ENCODE data around the gene HTT.

The HTT gene

DNA sequence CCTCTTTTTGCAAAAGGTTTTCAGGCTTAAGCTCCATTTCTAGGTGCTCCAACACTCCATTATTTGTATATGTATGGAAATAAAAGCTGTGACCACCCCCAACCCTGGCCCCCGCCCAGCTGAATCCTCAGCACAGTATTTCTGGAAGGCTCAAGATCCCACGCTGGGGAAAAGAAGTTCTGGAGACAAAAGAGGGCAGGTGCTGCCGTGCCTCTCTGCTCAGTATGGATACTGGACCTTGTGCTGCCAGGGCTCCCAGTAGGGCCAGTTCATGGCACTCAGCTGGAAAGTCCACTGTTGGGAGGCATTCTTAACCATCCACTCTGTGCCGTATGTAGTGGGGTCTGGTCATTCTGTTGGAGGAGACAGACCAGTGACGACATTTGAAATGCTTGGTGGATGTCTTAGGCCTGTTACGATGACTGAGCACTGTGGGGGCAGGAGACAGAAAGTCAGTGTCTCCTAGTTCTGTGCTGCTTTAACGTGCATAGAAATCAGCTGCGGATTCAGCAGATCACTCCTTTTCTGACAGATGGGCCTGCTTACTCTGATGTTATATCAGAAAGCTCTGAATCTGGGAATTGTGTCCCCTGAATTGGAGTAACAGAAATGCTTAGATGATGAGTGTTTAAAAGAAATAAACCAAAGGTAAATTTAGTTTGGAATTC is 126.1 kb downstream of the HTT start:
- no peak for DNase-seq (ENCODE audit: low read depth, low spot score)
- no peaks in the 10 kb centered on the region for H3K9me3 ChIP-seq (ENCODE audit: control insufficient read depth, insufficient read depth, low read length)
- H3K27ac ChIP-seq (ENCODE audit: low read length), result no peak overlapping the region
- H3K36me3 ChIP-seq (ENCODE audit: control insufficient read depth, insufficient read depth, low read length), result peaks cover 3% of the 10 kb centered on the region; the same call in 1 of the 2 replicates
- H3K4me3 ChIP-seq (ENCODE audit: low read length), result no peak overlapping the region
- H3K27me3 ChIP-seq (ENCODE audit: control insufficient read depth, insufficient read depth, low read length), result no peaks in the 10 kb centered on the region
- no peaks in the 10 kb centered on the region for H3K4me1 ChIP-seq (ENCODE audit: control insufficient read depth, insufficient read depth, low read length)
- WGBS (ENCODE audit: insufficient coverage, insufficient read length), result no CpG with 5 or more reads among the region's 8 CpGs

DNA sequence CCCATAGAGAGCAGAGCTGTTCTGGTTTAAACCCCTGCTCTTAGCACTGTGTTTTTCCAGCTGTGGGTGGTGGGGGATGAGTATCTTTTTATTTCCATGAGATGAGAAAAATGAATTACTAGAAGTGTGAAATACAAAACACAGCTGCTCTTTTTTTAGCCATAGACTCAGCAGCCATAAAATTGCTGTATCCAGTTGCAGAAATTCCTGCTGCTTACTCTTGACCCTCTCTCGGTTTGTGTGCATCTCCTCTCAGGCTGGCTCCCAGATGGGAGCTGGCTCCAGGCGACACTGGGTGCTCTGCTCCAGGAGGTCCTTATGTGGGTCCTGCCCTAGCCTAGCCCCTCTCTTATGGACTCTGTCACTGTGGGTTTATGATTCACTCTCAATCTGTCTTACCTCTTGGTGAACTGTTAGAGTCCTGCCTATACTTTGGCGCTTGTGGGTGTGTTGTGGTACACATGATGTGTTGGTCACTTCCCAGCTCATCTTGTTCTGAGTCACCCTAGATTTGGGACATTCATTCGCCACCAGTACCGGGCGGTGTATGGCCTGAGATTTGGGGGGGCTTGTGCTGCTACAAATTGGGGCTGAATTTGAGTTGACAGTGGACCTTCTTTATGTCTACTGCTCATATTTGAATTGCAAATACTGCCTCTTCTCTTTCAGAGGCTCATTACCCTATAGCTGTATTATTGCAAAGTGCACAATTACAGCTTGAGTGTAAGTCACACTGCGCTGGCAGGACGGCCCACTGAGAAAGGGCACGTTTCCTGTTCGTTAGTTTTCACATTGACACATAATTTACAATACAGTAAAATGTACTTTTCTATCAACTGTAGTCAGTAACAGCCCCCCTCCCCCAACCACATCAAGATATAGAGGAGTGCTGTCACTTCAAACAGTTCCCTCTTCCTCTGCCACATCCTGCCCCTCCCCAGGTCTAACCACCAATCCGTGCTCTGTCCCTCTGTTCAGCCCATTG is 127.5 kb downstream of the HTT start:
- Histone ChIP-seq H3K36me3 (ENCODE audit: control insufficient read depth, insufficient read depth, low read length) (peaks cover 8% of the 10 kb centered on the region), H3K4me3 (ENCODE audit: low read length) (no peak overlapping the region), H3K4me1 (ENCODE audit: control insufficient read depth, insufficient read depth, low read length) (no peaks in the 10 kb centered on the region), H3K9me3 (ENCODE audit: control insufficient read depth, insufficient read depth, low read length) (no peaks in the 10 kb centered on the region), H3K27ac (ENCODE audit: low read length) (no peak overlapping the region), H3K27me3 (ENCODE audit: control insufficient read depth, insufficient read depth, low read length) (no peaks in the 10 kb centered on the region)
- no peak for DNase-seq (ENCODE audit: low read depth, low spot score)
- WGBS (ENCODE audit: insufficient coverage, insufficient read length), result no CpG with 5 or more reads among the region's 11 CpGs

DNA sequence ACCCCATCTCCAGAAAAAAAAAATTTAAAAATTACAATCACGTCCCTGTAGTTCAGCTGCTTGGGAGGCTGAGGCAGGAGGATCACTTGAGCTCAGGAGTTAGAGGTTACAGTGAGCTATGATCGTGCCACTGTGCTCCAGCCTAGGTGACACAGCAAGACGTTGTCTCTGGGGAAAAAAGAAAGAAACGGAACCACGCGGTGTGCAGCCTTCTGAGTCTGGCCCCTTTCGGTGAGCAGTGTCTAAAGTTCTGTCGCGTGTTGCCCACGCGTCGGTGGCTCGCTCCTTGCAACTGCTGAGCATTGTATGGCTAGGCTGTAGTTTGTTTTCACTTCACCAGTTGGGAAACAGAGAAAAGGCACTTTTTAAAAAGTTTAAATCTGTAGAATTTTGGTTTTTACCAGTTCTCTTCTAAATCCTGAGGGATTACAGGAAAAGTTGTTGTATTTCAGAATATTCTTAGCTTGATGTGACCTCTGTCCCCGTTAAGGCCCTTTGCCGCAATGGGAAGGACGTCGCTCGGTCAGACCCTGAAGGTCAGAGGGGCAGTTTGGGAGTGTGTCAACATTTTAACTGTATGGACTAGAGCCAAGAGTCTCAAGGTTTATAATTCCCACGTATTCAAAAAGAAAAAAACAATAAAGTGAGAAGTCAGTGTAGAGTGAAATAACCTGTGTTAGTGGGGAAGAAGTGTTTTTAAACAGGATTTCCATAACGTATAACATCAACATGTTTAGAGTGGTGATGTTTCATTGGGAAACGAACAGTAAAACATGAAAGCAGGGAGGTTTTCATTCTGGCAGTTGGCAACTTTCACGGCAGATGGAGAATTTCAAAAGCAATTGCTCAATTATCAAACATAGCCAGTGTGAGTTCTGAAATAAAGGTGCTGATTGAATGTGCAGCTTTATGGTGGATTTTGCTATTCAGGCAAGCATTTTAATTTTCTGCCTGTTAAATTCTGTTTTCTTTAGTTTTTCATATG is 128.6 kb downstream of the HTT start:
- H3K27me3 ChIP-seq (ENCODE audit: control insufficient read depth, insufficient read depth, low read length), result no peaks in the 10 kb centered on the region
- H3K36me3 ChIP-seq (ENCODE audit: control insufficient read depth, insufficient read depth, low read length), result peaks cover 8% of the 10 kb centered on the region
- no peaks in the 10 kb centered on the region for H3K9me3 ChIP-seq (ENCODE audit: control insufficient read depth, insufficient read depth, low read length)
- WGBS (ENCODE audit: insufficient coverage, insufficient read length), result 100% methylated on average over 1 of the region's 22 CpGs
- no peak overlapping the region for H3K27ac ChIP-seq (ENCODE audit: low read length)
- no peak overlapping the region for H3K4me3 ChIP-seq (ENCODE audit: low read length)
- no peaks in the 10 kb centered on the region for H3K4me1 ChIP-seq (ENCODE audit: control insufficient read depth, insufficient read depth, low read length)
- DNase-seq (ENCODE audit: low read depth, low spot score), result no peak

DNA sequence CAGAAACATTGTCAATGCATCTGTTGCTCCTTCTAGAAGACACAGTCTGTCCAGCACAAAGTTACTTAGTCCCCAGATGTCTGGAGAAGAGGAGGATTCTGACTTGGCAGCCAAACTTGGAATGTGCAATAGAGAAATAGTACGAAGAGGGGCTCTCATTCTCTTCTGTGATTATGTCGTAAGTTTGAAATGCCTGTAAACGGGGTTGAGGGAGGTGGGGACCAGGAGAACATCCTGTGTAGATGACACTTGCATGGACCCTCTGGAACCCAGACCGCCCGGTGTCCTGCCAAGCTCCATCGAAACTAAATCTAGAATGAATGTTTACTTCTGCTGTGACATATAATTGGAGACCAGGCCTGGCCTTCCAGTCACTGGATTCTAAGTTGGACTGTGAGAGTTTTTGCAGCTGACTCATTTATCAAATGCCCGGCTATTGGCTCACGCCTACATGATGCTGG is 129.5 kb downstream of the HTT start:
- DNase-seq (ENCODE audit: low read depth, low spot score), result no peak
- Histone ChIP-seq H3K27me3 (ENCODE audit: control insufficient read depth, insufficient read depth, low read length) (no peaks in the 10 kb centered on the region), H3K36me3 (ENCODE audit: control insufficient read depth, insufficient read depth, low read length) (peaks cover 11% of the 10 kb centered on the region), H3K27ac (ENCODE audit: low read length) (no peak overlapping the region), H3K4me3 (ENCODE audit: low read length) (no peak overlapping the region), H3K4me1 (ENCODE audit: control insufficient read depth, insufficient read depth, low read length) (no peaks in the 10 kb centered on the region), H3K9me3 (ENCODE audit: control insufficient read depth, insufficient read depth, low read length) (no peaks in the 10 kb centered on the region)
- WGBS (ENCODE audit: insufficient coverage, insufficient read length), result no CpG with 5 or more reads among the region's 8 CpGs

DNA sequence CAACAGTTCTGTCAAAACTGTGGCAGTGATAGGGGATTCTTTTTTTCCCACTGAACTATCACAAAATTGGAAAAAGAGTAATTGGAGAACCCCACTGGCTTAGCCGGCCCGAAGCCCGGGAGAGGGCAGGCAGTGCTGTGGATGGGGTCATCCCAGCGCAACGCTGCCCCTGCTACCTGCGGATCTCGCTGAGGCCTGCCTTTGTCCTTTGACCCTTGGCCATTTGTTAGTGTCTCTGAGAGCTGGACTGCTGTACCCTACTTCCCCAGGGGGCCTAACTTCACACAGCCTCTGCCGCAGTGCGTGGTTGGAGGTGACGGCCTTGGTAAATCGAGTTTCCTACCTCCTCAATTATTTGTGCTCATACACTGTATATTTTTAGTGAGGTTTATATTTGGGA is 131.5 kb downstream of the HTT start:
- Histone ChIP-seq H3K27me3 (ENCODE audit: control insufficient read depth, insufficient read depth, low read length) (no peaks in the 10 kb centered on the region), H3K27ac (ENCODE audit: low read length) (no peak overlapping the region), H3K9me3 (ENCODE audit: control insufficient read depth, insufficient read depth, low read length) (no peaks in the 10 kb centered on the region), H3K4me3 (ENCODE audit: low read length) (no peak overlapping the region), H3K4me1 (ENCODE audit: control insufficient read depth, insufficient read depth, low read length) (no peaks in the 10 kb centered on the region), H3K36me3 (ENCODE audit: control insufficient read depth, insufficient read depth, low read length) (peaks cover 18% of the 10 kb centered on the region)
- DNase-seq (ENCODE audit: low read depth, low spot score), result no peak
- no CpG with 5 or more reads among the region's 11 CpGs for WGBS (ENCODE audit: insufficient coverage, insufficient read length)

DNA sequence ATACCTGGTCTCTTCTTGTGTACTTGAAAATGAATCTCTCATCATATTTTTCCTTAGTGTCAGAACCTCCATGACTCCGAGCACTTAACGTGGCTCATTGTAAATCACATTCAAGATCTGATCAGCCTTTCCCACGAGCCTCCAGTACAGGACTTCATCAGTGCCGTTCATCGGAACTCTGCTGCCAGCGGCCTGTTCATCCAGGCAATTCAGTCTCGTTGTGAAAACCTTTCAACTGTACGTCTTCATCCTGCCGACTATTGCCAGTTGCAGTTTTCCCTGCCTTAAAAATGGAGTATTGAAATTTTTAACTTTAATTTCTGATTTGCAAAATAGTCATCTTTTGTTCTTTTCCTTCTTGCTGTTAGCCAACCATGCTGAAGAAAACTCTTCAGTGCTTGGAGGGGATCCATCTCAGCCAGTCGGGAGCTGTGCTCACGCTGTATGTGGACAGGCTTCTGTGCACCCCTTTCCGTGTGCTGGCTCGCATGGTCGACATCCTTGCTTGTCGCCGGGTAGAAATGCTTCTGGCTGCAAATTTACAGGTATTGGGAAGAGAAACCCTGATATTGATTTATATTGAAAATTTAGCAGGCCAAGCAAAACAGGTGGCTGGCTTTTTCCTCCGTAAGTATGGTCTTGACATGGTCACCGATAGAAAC is 132.1 kb downstream of the HTT start:
- DNase-seq (ENCODE audit: low read depth, low spot score), result no peak
- WGBS (ENCODE audit: insufficient coverage, insufficient read length), result no CpG with 5 or more reads among the region's 18 CpGs
- H3K27me3 ChIP-seq (ENCODE audit: control insufficient read depth, insufficient read depth, low read length), result no peaks in the 10 kb centered on the region
- no peak overlapping the region for H3K27ac ChIP-seq (ENCODE audit: low read length)
- H3K4me1 ChIP-seq (ENCODE audit: control insufficient read depth, insufficient read depth, low read length), result no peaks in the 10 kb centered on the region
- no peaks in the 10 kb centered on the region for H3K9me3 ChIP-seq (ENCODE audit: control insufficient read depth, insufficient read depth, low read length)
- H3K36me3 ChIP-seq (ENCODE audit: control insufficient read depth, insufficient read depth, low read length), result peaks cover 18% of the 10 kb centered on the region
- no peak overlapping the region for H3K4me3 ChIP-seq (ENCODE audit: low read length)

DNA sequence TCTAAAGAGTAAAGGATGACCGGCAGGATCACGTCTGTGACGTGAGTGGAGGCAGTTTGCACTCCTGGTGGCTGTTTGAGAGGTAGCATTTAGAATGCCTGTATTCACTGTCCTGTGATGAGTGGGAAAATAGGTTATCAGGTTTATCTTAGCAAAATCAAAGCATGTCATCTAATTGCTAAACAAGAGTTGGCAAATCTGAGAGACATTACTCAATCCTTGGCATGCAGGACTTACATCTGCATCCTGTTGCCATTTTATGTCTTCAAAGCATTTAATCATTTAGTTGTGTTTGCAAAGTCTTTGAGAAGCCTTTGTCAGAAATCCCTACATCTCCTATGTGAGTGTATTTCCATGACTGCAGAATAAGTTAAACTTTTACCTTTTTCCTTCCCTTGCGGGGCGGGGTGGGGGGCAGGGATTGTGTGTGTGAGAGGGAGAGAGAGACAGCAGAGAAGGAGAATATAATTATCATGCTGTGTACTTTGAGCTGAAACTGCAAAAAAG is 133.1 kb downstream of the HTT start:
- Histone ChIP-seq H3K4me3 (ENCODE audit: low read length) (no peak overlapping the region), H3K9me3 (ENCODE audit: control insufficient read depth, insufficient read depth, low read length) (no peaks in the 10 kb centered on the region), H3K27me3 (ENCODE audit: control insufficient read depth, insufficient read depth, low read length) (no peaks in the 10 kb centered on the region), H3K27ac (ENCODE audit: low read length) (no peak overlapping the region), H3K4me1 (ENCODE audit: control insufficient read depth, insufficient read depth, low read length) (no peaks in the 10 kb centered on the region), H3K36me3 (ENCODE audit: control insufficient read depth, insufficient read depth, low read length) (peaks cover 23% of the 10 kb centered on the region)
- WGBS (ENCODE audit: insufficient coverage, insufficient read length), result no CpG with 5 or more reads among the region's 5 CpGs
- no peak for DNase-seq (ENCODE audit: low read depth, low spot score)

DNA sequence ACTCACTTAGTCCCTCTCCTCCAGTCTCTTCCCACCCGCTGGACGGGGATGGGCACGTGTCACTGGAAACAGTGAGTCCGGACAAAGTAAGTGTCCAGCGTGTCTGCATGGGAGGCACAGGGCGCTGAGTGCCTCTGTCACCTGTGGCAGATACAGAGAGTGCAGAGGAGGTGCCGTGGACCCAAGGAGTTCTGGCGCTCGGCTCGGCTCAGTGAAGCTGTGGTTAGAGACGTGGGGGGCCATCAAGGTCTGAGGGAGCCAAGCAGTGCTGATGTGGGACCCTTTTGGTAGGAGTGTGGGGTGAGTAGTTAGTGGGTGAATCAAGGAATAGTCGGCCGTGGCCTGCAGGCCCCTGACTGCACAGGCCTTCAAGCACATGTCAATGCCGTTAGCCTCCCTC is 134.3 kb downstream of the HTT start:
- H3K27me3 ChIP-seq (ENCODE audit: control insufficient read depth, insufficient read depth, low read length), result no peaks in the 10 kb centered on the region
- H3K27ac ChIP-seq (ENCODE audit: low read length), result no peak overlapping the region
- DNase-seq (ENCODE audit: low read depth, low spot score), result no peak
- H3K9me3 ChIP-seq (ENCODE audit: control insufficient read depth, insufficient read depth, low read length), result no peaks in the 10 kb centered on the region
- H3K36me3 ChIP-seq (ENCODE audit: control insufficient read depth, insufficient read depth, low read length), result peaks cover 31% of the 10 kb centered on the region
- no CpG with 5 or more reads among the region's 14 CpGs for WGBS (ENCODE audit: insufficient coverage, insufficient read length)
- H3K4me3 ChIP-seq (ENCODE audit: low read length), result no peak overlapping the region
- no peaks in the 10 kb centered on the region for H3K4me1 ChIP-seq (ENCODE audit: control insufficient read depth, insufficient read depth, low read length)

DNA sequence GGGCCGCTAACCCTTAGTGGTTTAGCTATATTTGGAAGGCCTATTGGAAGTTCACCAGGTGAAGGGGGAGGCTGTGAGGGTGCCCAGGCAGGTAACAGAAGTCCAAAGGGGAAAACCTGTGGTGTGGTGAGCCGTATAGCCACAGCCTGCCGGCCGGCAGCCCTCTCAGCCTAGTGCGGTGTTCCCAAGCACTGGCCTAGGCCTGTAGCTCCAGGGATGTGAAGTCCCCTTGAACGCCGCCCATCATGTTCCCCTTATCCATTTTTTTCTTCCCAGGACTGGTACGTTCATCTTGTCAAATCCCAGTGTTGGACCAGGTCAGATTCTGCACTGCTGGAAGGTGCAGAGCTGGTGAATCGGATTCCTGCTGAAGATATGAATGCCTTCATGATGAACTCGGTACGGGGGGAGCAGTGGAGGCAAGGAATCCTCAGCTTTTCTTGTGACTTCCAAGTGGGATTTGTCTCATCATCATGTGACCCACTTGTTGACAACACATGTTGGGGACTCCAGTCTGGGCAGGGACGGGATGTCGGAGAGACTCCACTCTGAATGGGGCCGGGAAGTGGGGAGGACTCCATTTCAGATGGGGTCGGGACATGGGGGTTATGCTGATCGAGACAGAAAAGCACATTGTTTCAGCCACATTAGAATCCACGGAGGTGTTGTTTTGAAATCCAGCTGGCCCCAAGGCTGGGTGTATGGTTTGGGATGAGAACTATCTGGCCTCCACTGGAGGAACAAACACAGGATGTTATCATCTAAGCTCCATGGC is 135.3 kb downstream of the HTT start:
- no CpG with 5 or more reads among the region's 17 CpGs for WGBS (ENCODE audit: insufficient coverage, insufficient read length)
- H3K27me3 ChIP-seq (ENCODE audit: control insufficient read depth, insufficient read depth, low read length), result no peaks in the 10 kb centered on the region
- H3K36me3 ChIP-seq (ENCODE audit: control insufficient read depth, insufficient read depth, low read length), result peaks cover 31% of the 10 kb centered on the region
- no peaks in the 10 kb centered on the region for H3K4me1 ChIP-seq (ENCODE audit: control insufficient read depth, insufficient read depth, low read length)
- no peak overlapping the region for H3K4me3 ChIP-seq (ENCODE audit: low read length)
- no peak for DNase-seq (ENCODE audit: low read depth, low spot score)
- H3K9me3 ChIP-seq (ENCODE audit: control insufficient read depth, insufficient read depth, low read length), result no peaks in the 10 kb centered on the region
- H3K27ac ChIP-seq (ENCODE audit: low read length), result no peak overlapping the region
